ENCODE data around the gene CCNT2. TPM values are rescaled to one million over a fixed set of nuclear protein-coding genes. Genes with fewer than 3 reads are reported as not detected.
"Not testable (repeated sequence)": the region's sequence is repeated elsewhere in the genome, so short reads cannot be mapped to it uniquely, and the experiment has no call there.

The CCNT2 gene
- total RNA-seq, 5 donors from 2014 or later (not counting 1 experiment from before 2014, with no cell fraction given) = 51.7 to 75.3 (median 62.6) TPM

GRCh38 chr2:134903701-134904100, 14.9 kb upstream of the CCNT2 start:
- H3K9me3 ChIP-seq; H3K4me3 ChIP-seq (ENCODE audit: control insufficient read depth in 1 of 2, extremely low read depth in 1 of 2, low read length in 1 of 2); H3K4me3 Mint-ChIP-seq; DNase-seq; H3K27ac ChIP-seq (ENCODE audit: low read length); ATAC-seq (replicated peaks in 1 of 4); H3K4me1 ChIP-seq (ENCODE audit: control insufficient read depth in 1 of 2, extremely low read depth in 1 of 2, insufficient read depth in 2 of 2, low read length in 2 of 2); H3K36me3 Mint-ChIP-seq; H3K36me3 ChIP-seq (ENCODE audit: control insufficient read depth in 2 of 2, extremely low read depth in 1 of 2, insufficient read depth in 1 of 2, low read length in 1 of 2); H3K27me3 ChIP-seq (replicated peaks in 1 of 2; ENCODE audit: control insufficient read depth in 2 of 2, extremely low read depth in 1 of 2, insufficient read depth in 2 of 2, low read length in 1 of 2); H3K27ac Mint-ChIP-seq; POLR2A ChIA-PET; H3K9me3 Mint-ChIP-seq; H3K27me3 Mint-ChIP-seq; H3K4me1 Mint-ChIP-seq: not testable (repeated sequence)
- 95% methylated on average over 9 of the region's 13 CpGs for WGBS (ENCODE audit: insufficient coverage)
- CTCF ChIA-PET = interaction anchor here in 1 of 2 donors (0.6 kb wide), 1 partner anchor 839 kb away, joined by 3 read pairs; no protein-coding TSS in a partner anchor

DNA sequence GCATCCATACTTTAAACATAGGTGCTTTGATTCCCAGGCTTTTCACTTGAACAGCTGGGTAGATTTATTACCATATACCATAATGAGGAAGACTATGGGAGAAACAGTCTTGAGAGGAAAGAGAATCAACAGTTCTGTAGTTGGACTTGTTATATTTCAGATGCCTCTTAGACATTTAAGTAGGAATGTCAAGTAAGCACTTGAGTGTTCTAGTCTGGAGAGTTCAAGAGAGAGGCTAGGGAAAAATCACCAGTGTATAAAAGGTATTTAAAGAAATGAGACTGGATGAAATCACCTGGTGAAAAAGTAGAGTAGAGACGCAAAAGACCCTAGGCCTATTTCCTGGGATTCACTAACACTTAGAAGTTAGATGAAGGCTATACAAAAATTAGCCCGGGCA, 13.5 kb upstream of the CCNT2 start:
- Histone ChIP-seq H3K9me3 (no peaks in the 10 kb centered on the region), H3K4me3 (ENCODE audit: control insufficient read depth in 1 of 2, extremely low read depth in 1 of 2, low read length in 1 of 2) (no peak overlapping the region), H3K36me3 (ENCODE audit: control insufficient read depth in 2 of 2, extremely low read depth in 1 of 2, insufficient read depth in 1 of 2, low read length in 1 of 2) (no peaks in the 10 kb centered on the region), H3K27me3 (replicated peaks in 1 of 2; ENCODE audit: control insufficient read depth in 2 of 2, extremely low read depth in 1 of 2, insufficient read depth in 2 of 2, low read length in 1 of 2) (no peaks in the 10 kb centered on the region), H3K4me1 (ENCODE audit: control insufficient read depth in 1 of 2, extremely low read depth in 1 of 2, insufficient read depth in 2 of 2, low read length in 2 of 2) (no peaks in the 10 kb centered on the region), H3K27ac (ENCODE audit: low read length) (no peak overlapping the region)
- DNase-seq (no peak), ATAC-seq (replicated peaks in 1 of 4) (no peak)
- H3K4me1 Mint-ChIP-seq = no peaks in the 10 kb centered on the region
- peaks cover 8% of the 10 kb centered on the region for H3K36me3 Mint-ChIP-seq
- peaks cover 0 to 13% (median 7%) of the 10 kb centered on the region in 3 donors for H3K9me3 Mint-ChIP-seq
- peaks cover 0 to 2% of the 10 kb centered on the region in 2 donors for H3K27me3 Mint-ChIP-seq
- no peak overlapping the region for H3K27ac Mint-ChIP-seq
- ChIA-PET CTCF (interaction anchor here in 1 of 2 donors (0.7 kb wide), 1 partner anchor 279 kb away, joined by 3 read pairs; no protein-coding TSS in a partner anchor), POLR2A (interaction anchor here in 1 of 2 donors (0.6 kb wide), 1 partner anchor 12 kb away, joined by 5 read pairs; no protein-coding TSS in a partner anchor)
- WGBS (ENCODE audit: insufficient coverage) = no CpG with 5 or more reads among the region's 2 CpGs
- H3K4me3 Mint-ChIP-seq = no peak overlapping the region

- DNase-seq = no peak
- H3K36me3 Mint-ChIP-seq = peaks cover 8% of the 10 kb centered on the region
- Histone ChIP-seq H3K4me1 (ENCODE audit: control insufficient read depth in 1 of 2, extremely low read depth in 1 of 2, insufficient read depth in 2 of 2, low read length in 2 of 2) (no peaks in the 10 kb centered on the region), H3K27me3 (replicated peaks in 1 of 2; ENCODE audit: control insufficient read depth in 2 of 2, extremely low read depth in 1 of 2, insufficient read depth in 2 of 2, low read length in 1 of 2) (no peaks in the 10 kb centered on the region), H3K4me3 (ENCODE audit: control insufficient read depth in 1 of 2, extremely low read depth in 1 of 2, low read length in 1 of 2) (no peak overlapping the region), H3K36me3 (ENCODE audit: control insufficient read depth in 2 of 2, extremely low read depth in 1 of 2, insufficient read depth in 1 of 2, low read length in 1 of 2) (no peaks in the 10 kb centered on the region), H3K9me3 (no peaks in the 10 kb centered on the region), H3K27ac (ENCODE audit: low read length) (no peak overlapping the region)
- H3K9me3 Mint-ChIP-seq = peaks cover 0 to 13% (median 7%) of the 10 kb centered on the region in 3 donors
- ChIA-PET CTCF (no interaction called here), POLR2A (no interaction called here)
- H3K27ac Mint-ChIP-seq = no peak overlapping the region
- H3K27me3 Mint-ChIP-seq = peaks cover 0 to 2% of the 10 kb centered on the region in 2 donors
- no peak overlapping the region for H3K4me3 Mint-ChIP-seq
- H3K4me1 Mint-ChIP-seq = no peaks in the 10 kb centered on the region
- no peak for ATAC-seq (replicated peaks in 1 of 4)
- WGBS (ENCODE audit: insufficient coverage) = 71% methylated on average over 1 of the region's 2 CpGs
These were observed 11.9 kb upstream of the CCNT2 start for GRCh38 chr2:134906726-134907125.

DNA sequence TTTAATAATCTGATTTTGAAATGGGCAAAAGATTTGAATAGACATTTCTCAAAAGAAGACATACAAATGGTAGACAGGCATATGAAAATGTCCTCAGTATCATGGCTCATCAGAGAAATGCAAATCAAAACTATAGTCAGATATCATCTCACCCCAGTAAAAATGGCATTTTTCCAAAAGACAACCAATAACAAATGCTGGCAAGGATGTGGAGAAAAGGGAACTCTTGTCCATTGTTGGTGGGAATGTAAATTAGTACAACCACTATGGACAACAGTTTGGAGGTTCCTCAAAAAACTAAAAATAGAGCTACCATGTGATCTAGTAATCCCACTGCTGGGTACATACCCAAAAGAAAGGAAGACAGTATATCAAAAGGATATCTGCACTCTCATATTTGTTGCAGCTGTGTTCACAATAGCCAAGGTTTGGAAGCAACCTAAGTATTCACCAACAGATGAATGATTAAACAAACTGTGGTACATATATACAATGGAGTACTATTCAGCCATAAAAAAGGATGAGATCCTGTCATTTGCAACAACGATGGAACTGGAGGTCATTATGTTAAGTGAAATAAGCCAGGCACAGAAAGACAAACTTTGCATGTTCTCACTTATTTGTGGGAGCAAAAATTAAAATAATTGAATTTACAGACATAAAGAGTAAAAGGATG, 11.0 kb upstream of the CCNT2 start:
- H3K4me1 Mint-ChIP-seq; H3K9me3 ChIP-seq; H3K27me3 ChIP-seq (replicated peaks in 1 of 2; ENCODE audit: control insufficient read depth in 2 of 2, extremely low read depth in 1 of 2, insufficient read depth in 2 of 2, low read length in 1 of 2); H3K36me3 ChIP-seq (ENCODE audit: control insufficient read depth in 2 of 2, extremely low read depth in 1 of 2, insufficient read depth in 1 of 2, low read length in 1 of 2); ATAC-seq (replicated peaks in 1 of 4); H3K27ac ChIP-seq (ENCODE audit: low read length); H3K4me1 ChIP-seq (ENCODE audit: control insufficient read depth in 1 of 2, extremely low read depth in 1 of 2, insufficient read depth in 2 of 2, low read length in 2 of 2); H3K4me3 ChIP-seq (ENCODE audit: control insufficient read depth in 1 of 2, extremely low read depth in 1 of 2, low read length in 1 of 2); POLR2A ChIA-PET; DNase-seq; H3K4me3 Mint-ChIP-seq; H3K27me3 Mint-ChIP-seq; H3K27ac Mint-ChIP-seq; CTCF ChIA-PET; H3K36me3 Mint-ChIP-seq: not testable (repeated sequence)
- peaks cover 0 to 18% (median 7%) of the 10 kb centered on the region in 3 donors for H3K9me3 Mint-ChIP-seq
- no CpG with 5 or more reads among the region's 1 CpG for WGBS (ENCODE audit: insufficient coverage)

- H3K4me1 ChIP-seq (ENCODE audit: control insufficient read depth in 1 of 2, extremely low read depth in 1 of 2, insufficient read depth in 2 of 2, low read length in 2 of 2) = no peaks in the 10 kb centered on the region
- peaks cover 0 to 22% (median 7%) of the 10 kb centered on the region in 3 donors for H3K9me3 Mint-ChIP-seq
- no peaks in the 10 kb centered on the region for H3K9me3 ChIP-seq
- H3K4me3 Mint-ChIP-seq = no peak overlapping the region
- H3K27ac Mint-ChIP-seq = no peak overlapping the region
- DNase-seq (no peak), ATAC-seq (replicated peaks in 1 of 4) (no peak)
- H3K27me3 ChIP-seq (replicated peaks in 1 of 2; ENCODE audit: control insufficient read depth in 2 of 2, extremely low read depth in 1 of 2, insufficient read depth in 2 of 2, low read length in 1 of 2) = no peaks in the 10 kb centered on the region
- no peaks in the 10 kb centered on the region for H3K4me1 Mint-ChIP-seq
- H3K4me3 ChIP-seq (ENCODE audit: control insufficient read depth in 1 of 2, extremely low read depth in 1 of 2, low read length in 1 of 2) = no peak overlapping the region
- no peaks in the 10 kb centered on the region for H3K36me3 ChIP-seq (ENCODE audit: control insufficient read depth in 2 of 2, extremely low read depth in 1 of 2, insufficient read depth in 1 of 2, low read length in 1 of 2)
- no CpG with 5 or more reads among the region's 2 CpGs for WGBS (ENCODE audit: insufficient coverage)
- POLR2A ChIA-PET = no interaction called here
- no peaks in the 10 kb centered on the region for H3K27me3 Mint-ChIP-seq
- CTCF ChIA-PET = no interaction called here
- no peak overlapping the region for H3K27ac ChIP-seq (ENCODE audit: low read length)
- H3K36me3 Mint-ChIP-seq = peaks cover 12% of the 10 kb centered on the region
These were observed 7.7 kb upstream of the CCNT2 start for GRCh38 chr2:134910763-134911399.

DNA sequence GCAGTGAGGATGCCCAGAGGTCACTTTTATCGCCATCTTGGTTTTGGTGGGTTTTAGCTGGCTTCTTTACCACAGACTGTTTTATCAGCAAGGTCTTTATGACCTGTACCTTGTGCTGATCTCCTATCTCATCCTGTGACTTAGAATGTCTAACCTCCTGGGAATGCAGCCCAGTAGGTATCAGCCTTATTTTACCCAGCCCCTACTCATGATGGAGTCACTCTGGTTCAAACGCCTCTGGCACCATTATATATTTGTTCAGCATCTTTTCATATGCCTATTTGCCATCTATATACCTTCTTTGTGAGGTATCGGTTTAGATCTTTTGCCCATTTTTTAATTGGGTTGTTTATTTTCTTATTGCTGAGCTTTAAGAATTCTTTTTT, 7.2 kb upstream of the CCNT2 start:
- ATAC-seq (replicated peaks in 1 of 4) = no peak
- CTCF ChIA-PET = interaction anchor here in 1 of 2 donors (0.6 kb wide), 1 partner anchor 659 kb away, joined by 4 read pairs; no protein-coding TSS in a partner anchor
- POLR2A ChIA-PET = no interaction called here
- Histone ChIP-seq H3K36me3 (ENCODE audit: control insufficient read depth in 2 of 2, extremely low read depth in 1 of 2, insufficient read depth in 1 of 2, low read length in 1 of 2) (no peaks in the 10 kb centered on the region), H3K9me3 (no peaks in the 10 kb centered on the region), H3K4me3 (ENCODE audit: control insufficient read depth in 1 of 2, extremely low read depth in 1 of 2, low read length in 1 of 2) (no peak overlapping the region), H3K27me3 (replicated peaks in 1 of 2; ENCODE audit: control insufficient read depth in 2 of 2, extremely low read depth in 1 of 2, insufficient read depth in 2 of 2, low read length in 1 of 2) (no peaks in the 10 kb centered on the region), H3K27ac (ENCODE audit: low read length) (no peak overlapping the region), H3K4me1 (ENCODE audit: control insufficient read depth in 1 of 2, extremely low read depth in 1 of 2, insufficient read depth in 2 of 2, low read length in 2 of 2) (no peaks in the 10 kb centered on the region)
- H3K4me1 Mint-ChIP-seq = no peaks in the 10 kb centered on the region
- H3K36me3 Mint-ChIP-seq = peaks cover 12% of the 10 kb centered on the region
- no CpG with 5 or more reads among the region's 3 CpGs for WGBS (ENCODE audit: insufficient coverage)
- no peak overlapping the region for H3K27ac Mint-ChIP-seq
- H3K9me3 Mint-ChIP-seq = peaks cover 0 to 22% (median 7%) of the 10 kb centered on the region in 3 donors
- no peaks in the 10 kb centered on the region for H3K27me3 Mint-ChIP-seq
- no peak overlapping the region for H3K4me3 Mint-ChIP-seq
- no peak for DNase-seq
